Thymus (tissue), 11 donors: ENCODE results near the gene CRKL. TPM values are rescaled to one million over a fixed set of nuclear protein-coding genes. Genes with fewer than 3 reads are reported as not detected.

Experiments used
- DNase-seq, 9 donors: peaks; one replicate each; pipeline ENCODE4 v3.0.0-alpha.2; 2013; ENCODE audit warnings: low spot score in 9 of 9, low read depth in 6 of 9, missing footprints in 1 of 9
- H3K27ac ChIP-seq, 2 donors: one replicate each; pipeline ENCODE4 v1.5.1; 2013; ENCODE audit warnings: control low read depth in 1 of 2, low read depth in 1 of 2, low read length in 1 of 2, mild to moderate bottlenecking in 1 of 2, moderate library complexity in 1 of 2
- H3K27me3 ChIP-seq, 2 donors: one replicate each; pipeline ENCODE4 v1.5.1; 2013; ENCODE audit warnings: low read length in 1 of 2; ENCODE audit not compliant: control insufficient read depth in 2 of 2, insufficient read depth in 1 of 2
- H3K36me3 ChIP-seq, 2 donors: one replicate each; pipeline ENCODE4 v1.5.1; 2013; ENCODE audit warnings: low read length in 1 of 2, mild to moderate bottlenecking in 1 of 2, moderate library complexity in 1 of 2; ENCODE audit not compliant: control insufficient read depth in 2 of 2, insufficient read depth in 2 of 2
- H3K4me1 ChIP-seq, 2 donors: one replicate each; pipeline ENCODE4 v1.5.1; 2013; ENCODE audit warnings: low read length in 2 of 2; ENCODE audit not compliant: control insufficient read depth in 2 of 2, insufficient read depth in 2 of 2
- H3K4me3 ChIP-seq, 2 donors: one replicate each; pipeline ENCODE4 v1.5.1; 2013; ENCODE audit warnings: low read length in 2 of 2, control low read depth in 1 of 2, mild to moderate bottlenecking in 1 of 2
- H3K9me3 ChIP-seq, 2 donors: one replicate each; pipeline ENCODE4 v1.5.1; 2013; ENCODE audit warnings: low read length in 1 of 2, mild to moderate bottlenecking in 1 of 2; ENCODE audit not compliant: control insufficient read depth in 2 of 2, insufficient read depth in 1 of 2
- WGBS: extraction: QIAGEN DNeasy Blood & Tissue Kit; methylation state at CpG from one replicate; pipeline ENCODE4 v1.1.7; 2013; 5-methylcytosine and 5-hydroxymethylcytosine counted together
- polyA plus RNA-seq: library from polyadenylated mRNA; stranded (reverse); fragments of 200-250 nt; gene quantifications from one replicate; pipeline ENCODE4 v1.2.3, GENCODE V29; 2013
- total RNA-seq: library from RNA; stranded (reverse); fragments of 120-200 nt; gene quantifications from one replicate; pipeline ENCODE4 v1.2.4, GENCODE V29; 2013
- donor health status: healthy.

The CRKL gene
- total and polyA plus RNA-seq, 2 donors: 21.9 to 30.7 TPM

DNA sequence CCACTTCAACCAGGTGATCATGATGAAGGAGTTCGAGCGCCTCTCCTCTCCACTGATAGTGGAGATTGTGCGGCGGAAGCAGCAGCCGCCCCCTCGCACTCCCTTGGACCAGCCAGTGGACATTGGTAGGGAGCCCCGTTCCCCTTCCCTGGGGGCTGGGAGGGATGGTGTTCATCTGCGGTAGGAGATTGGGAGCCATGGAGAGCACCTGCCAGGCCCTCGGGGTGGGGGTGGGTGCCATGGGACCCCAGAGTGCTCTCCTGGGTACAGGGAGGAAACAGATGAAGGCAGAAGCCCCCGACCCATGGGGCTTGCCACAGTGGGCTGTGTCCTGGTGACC, 77.7 kb downstream of the CRKL start:
- no peak overlapping the region for H3K27ac ChIP-seq
- WGBS: 98% methylated on average over 10 of the region's 10 CpGs
- no peak for DNase-seq
- H3K36me3 ChIP-seq: peaks cover 66 to 87% of the 10 kb centered on the region in 2 donors
- no peaks in the 10 kb centered on the region for H3K9me3 ChIP-seq
- no peaks in the 10 kb centered on the region for H3K4me1 ChIP-seq
- H3K27me3 ChIP-seq: no peaks in the 10 kb centered on the region
- H3K4me3 ChIP-seq: no peak overlapping the region

DNA sequence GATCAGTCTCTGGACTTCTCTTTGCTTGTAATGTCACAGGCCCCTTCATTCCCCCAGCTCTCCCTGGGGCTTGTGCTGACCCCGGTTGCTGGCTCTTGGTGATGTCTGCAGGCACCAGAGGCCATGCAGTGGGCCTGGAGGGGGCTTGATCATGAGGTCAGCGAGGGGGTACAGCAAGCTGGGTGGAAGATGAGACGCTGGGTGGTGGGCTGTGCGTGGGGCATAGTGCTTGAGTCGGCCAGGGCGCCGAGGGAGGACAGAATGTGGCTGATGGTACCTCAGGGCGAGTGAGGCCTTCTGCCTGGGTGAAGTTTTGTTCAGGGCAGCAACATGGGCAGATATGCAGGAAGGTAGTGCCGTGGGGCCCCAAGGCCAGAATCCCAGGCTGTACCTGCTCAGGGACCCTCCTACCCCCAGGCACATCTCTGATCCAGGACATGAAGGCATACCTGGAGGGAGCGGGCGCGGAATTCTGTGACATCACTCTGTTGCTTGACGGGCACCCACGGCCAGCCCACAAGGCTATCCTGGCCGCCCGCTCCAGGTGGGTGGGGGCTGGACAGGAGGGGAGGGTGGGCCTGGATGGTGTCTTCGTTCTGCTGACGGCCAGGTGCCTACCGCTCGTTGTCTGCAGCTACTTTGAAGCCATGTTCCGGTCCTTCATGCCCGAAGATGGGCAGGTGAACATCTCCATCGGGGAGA, 78.3 kb downstream of the CRKL start:
- H3K27me3 ChIP-seq: no peaks in the 10 kb centered on the region
- no peak overlapping the region for H3K27ac ChIP-seq
- H3K4me3 ChIP-seq: no peak overlapping the region
- H3K36me3 ChIP-seq: peaks cover 72 to 85% of the 10 kb centered on the region in 2 donors
- peaks cover 2 to 6% of the 10 kb centered on the region in 2 donors for H3K4me1 ChIP-seq
- H3K9me3 ChIP-seq: no peaks in the 10 kb centered on the region
- WGBS: 97% methylated on average over 23 of the region's 23 CpGs
- DNase-seq: no peak

DNA sequence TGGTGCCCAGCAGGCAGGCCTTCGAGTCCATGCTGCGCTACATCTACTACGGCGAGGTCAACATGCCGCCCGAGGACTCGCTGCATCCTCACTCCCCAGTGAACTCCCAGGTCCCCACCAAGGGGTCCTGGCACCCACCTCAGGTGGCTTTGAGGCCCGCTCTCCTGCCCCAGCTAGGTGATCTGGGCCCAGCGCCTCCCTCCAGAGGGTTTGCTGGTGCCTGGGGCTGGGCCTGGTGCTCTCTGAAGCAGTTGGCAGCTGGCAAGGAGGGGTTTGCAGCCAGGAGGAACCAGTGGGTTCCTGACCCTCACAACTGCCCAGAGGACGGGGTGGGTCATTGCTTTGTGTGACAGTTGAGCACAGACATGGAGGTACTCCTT, 78.8 kb downstream of the CRKL start:
- H3K27me3 ChIP-seq: no peaks in the 10 kb centered on the region
- WGBS: 98% methylated on average over 10 of the region's 10 CpGs
- H3K27ac ChIP-seq: no peak overlapping the region
- H3K4me3 ChIP-seq: no peak overlapping the region
- DNase-seq: no peak
- H3K9me3 ChIP-seq: no peaks in the 10 kb centered on the region
- peaks cover 7 to 11% of the 10 kb centered on the region in 2 donors for H3K4me1 ChIP-seq
- H3K36me3 ChIP-seq: peaks cover 75 to 80% of the 10 kb centered on the region in 2 donors

DNA sequence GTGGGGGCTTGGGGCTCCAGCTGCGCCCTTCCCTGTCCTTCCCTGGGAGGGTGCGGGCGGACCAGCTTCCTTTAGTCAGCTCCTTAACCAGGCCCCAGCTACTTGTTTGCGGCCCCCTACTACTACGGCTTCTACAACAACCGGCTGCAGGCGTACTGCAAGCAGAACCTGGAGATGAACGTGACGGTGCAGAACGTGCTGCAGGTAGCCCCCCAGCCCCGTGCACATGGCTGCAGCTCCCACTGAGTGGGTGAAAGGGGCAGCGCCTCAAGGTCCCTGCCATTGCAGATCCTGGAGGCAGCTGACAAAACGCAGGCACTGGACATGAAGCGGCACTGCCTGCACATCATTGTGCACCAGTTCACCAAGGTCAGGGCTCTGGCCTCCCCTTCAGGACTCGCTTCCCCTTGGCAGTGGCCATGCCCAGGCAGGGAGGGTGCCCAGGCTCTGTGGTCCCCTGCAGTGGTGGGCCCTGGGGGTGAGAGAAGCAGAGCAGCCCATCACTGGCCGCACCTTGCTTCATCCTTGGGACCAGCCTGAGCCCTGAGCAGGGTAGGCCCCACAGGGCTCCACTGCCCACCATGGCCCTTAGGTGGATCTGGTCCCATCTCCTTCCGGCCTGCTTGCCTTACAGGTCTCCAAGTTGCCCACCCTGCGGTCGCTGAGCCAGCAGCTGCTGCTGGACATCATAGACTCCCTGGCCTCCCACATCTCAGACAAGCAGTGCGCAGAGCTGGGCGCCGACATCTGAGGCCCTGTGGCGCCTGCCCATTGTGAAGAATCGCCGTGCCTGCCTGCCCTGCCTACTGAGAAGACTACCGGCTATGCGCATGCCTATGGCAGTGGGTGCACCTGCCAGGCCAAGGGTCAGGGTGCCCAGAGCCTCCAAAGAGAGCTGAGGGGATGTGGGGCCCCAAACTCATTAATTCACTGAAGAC, 79.7 kb downstream of the CRKL start:
- Histone ChIP-seq H3K9me3 (no peaks in the 10 kb centered on the region), H3K27ac (no peak overlapping the region), H3K4me3 (no peak overlapping the region), H3K36me3 (peaks cover 70 to 72% of the 10 kb centered on the region in 2 donors), H3K27me3 (no peaks in the 10 kb centered on the region), H3K4me1 (peaks cover 10 to 17% of the 10 kb centered on the region in 2 donors)
- 97% methylated on average over 27 of the region's 27 CpGs for WGBS
- no peak for DNase-seq

DNA sequence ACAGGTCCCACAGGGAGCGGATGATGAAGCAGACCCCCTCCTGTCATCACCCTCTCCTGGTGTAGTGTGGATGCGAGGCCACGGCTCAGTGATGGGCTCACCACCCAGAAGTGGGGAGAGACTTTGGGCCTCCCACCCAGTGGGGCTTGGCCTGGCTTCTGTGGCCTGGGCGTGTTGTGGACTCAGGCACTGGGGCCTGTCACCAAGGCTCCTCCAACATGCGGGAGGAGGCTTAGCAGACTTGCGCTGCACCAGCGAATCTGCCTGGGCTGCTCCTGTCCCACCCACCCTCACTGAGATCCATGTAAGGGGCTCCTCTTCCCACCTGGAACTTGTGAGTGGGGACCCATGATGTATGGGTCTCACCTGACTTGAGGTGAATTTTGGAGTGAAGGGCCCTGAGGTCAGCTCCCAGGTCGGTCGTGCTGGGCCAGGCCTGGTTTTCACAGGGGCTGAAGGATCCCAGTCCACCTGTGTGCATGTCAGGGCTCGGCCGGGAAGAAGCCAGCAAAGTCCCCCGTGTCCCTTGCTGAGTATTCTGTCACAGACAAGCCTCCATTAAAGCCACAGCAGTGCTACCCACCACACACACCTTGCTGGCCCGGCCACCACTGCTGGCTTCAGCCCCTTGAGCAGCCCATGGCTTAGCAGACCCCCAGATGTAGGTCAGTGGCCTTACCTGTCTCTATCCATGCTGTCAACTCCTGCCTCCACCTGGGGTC, 80.5 kb downstream of the CRKL start:
- peaks cover 0 to 5% of the 10 kb centered on the region in 2 donors for H3K9me3 ChIP-seq
- no peaks in the 10 kb centered on the region for H3K27me3 ChIP-seq
- H3K36me3 ChIP-seq: peaks cover 62 to 64% of the 10 kb centered on the region in 2 donors
- DNase-seq: no peak
- H3K27ac ChIP-seq: no peak overlapping the region
- 96% methylated on average over 13 of the region's 13 CpGs for WGBS
- peaks cover 10 to 18% of the 10 kb centered on the region in 2 donors for H3K4me1 ChIP-seq
- H3K4me3 ChIP-seq: no peak overlapping the region

DNA sequence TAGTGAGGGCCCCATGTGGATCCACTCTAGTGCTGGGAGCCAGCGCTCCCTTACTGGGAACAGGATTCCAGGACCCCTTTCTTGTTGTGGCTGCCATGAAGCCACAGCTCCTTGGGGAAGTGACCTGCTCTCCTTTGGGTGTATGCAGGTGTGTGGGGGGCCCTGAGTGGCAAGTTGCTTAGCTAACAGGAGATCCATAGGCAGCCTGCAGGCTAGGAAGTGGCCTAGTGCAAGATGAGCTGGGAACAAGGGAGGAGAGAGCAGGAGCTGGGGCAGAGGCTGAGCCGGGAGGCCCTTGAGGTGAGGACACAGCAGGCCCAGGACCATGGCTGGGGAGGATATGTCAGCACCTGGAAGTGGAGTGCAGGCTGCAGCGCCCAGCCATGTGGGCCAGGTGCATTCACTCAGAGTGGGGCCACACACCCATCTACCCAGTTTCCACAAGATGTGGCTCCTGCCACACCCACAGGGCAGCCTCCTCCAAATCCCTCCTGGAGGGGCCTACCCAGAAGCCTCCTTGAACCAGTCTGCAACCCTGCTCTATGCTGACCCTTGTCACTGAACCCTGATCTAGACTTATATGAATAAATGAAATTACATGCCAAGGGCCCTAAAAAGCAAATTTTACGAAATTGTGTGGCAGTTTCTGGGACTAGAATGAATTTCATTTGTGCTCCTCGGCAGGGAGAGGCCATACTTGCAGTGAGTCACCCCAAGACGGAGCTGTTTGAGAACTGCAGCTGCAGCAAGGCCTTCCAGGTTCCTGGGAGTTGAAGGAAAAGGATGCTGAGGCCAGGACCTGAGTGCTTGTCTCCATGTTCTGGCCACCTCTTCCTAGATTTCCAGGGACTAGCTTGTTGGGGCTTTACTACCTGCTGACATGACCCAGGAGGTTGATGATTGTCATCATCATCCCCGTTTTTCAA, 81.5 kb downstream of the CRKL start:
- 89% methylated on average over 7 of the region's 7 CpGs for WGBS
- peaks cover 17 to 24% of the 10 kb centered on the region in 2 donors for H3K4me1 ChIP-seq
- no peaks in the 10 kb centered on the region for H3K27me3 ChIP-seq
- no peak overlapping the region for H3K27ac ChIP-seq
- peaks cover 56 to 58% of the 10 kb centered on the region in 2 donors for H3K36me3 ChIP-seq
- no peak overlapping the region for H3K4me3 ChIP-seq
- H3K9me3 ChIP-seq: peaks cover 0 to 5% of the 10 kb centered on the region in 2 donors
- DNase-seq: no peak

DNA sequence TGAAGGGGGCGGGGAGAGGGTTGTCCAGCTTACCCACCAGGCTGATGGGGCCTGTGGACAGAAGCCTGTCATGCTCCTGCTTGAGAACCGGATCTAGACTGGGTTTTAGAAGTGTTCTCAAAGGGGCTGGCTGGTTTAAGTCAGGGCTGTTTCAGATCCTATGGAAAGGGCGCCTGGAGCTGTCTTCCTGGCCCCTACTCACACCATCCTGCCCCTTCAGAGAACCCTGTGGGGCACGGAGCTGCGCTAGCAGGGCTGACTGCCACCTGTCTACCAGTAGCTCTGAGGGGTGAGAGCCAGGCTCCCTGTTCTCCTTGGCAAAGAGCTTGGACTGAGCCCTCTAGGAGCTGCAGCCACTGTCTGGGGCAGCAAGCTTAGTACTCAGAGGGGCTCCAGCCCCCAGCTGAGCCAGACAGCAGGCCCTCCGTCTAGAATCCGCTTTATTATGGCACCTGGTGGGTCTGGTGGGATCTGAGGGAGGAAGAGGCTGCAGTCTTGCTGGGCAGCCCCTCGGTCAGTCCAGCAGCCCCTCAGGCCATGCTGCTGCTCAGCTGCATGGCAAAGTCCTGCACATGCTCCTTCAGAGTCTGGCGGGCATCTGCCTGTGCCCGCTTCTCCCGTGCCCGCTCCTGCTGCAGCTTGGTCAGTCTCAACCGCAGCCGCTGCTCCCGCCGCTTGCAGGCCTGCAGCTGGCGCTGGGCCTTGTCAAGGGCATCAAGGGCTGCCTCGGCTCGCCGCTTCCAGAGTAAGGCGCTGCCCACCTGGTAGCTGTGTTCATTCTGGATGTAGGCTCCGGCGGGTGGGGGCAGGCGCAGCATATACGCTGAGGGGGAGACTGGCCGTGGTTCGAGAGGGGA, 82.4 kb downstream of the CRKL start:
- 97% methylated on average over 27 of the region's 27 CpGs for WGBS
- no peak overlapping the region for H3K27ac ChIP-seq

More for the DNA sequence above, 82.4 kb downstream of the CRKL start:
- Histone ChIP-seq H3K27me3 (no peaks in the 10 kb centered on the region), H3K36me3 (peaks cover 46 to 52% of the 10 kb centered on the region in 2 donors), H3K9me3 (peaks cover 0 to 5% of the 10 kb centered on the region in 2 donors), H3K4me1 (peaks cover 17 to 24% of the 10 kb centered on the region in 2 donors), H3K4me3 (no peak overlapping the region)
- DNase-seq: no peak
